Common myeloid progenitor, CD34-positive (primary cell): Measurements from ENCODE around the gene SPOCK2.

ENCODE experiments used
- CTCF ChIA-PET: fragments of 350-600 bp; sonication (Branson Sonifier 250); formaldehyde crosslinking; loops from one replicate; lab custom pipeline; 2021; ENCODE audit warnings: antibody characterized with exemption; lab: Charles Lee
- POLR2A ChIA-PET: fragments of 350-600 bp; sonication (Branson Sonifier 250); formaldehyde crosslinking; loops from one replicate; lab custom pipeline; 2021; ENCODE audit warnings: antibody characterized with exemption; lab: Charles Lee
- DNase-seq, 3 donors: peaks; one replicate each; pipeline versions ENCODE4 v3.0.0 to v3.0.0-alpha.2; 2013
- H3K27ac ChIP-seq, 2 experiments: 1 replicate in 1 of 2; 2 replicates in 1 of 2; pipeline ENCODE4 v1.7.0; 2013; ENCODE audit warnings: inconsistent platforms in 2 of 2, low read length in 2 of 2, mild to moderate bottlenecking in 2 of 2, low read depth in 1 of 2, moderate library complexity in 1 of 2; ENCODE audit not compliant: severe bottlenecking in 2 of 2, insufficient read depth in 1 of 2, poor library complexity in 1 of 2
- H3K27me3 ChIP-seq, 5 experiments: replicated peaks in 2 of 5; 1 replicate in 3 of 5; 2 replicates in 2 of 5; pipeline versions ENCODE4 v1.6.1 to v1.7.0; 2013; ENCODE audit warnings: low read length in 4 of 5, mild to moderate bottlenecking in 2 of 5, moderate library complexity in 2 of 5, inconsistent platforms in 1 of 5; ENCODE audit not compliant: insufficient read depth in 5 of 5, control insufficient read depth in 4 of 5
- H3K36me3 ChIP-seq, 4 experiments: 1 replicate in 2 of 4; 2 replicates in 2 of 4; pipeline versions ENCODE4 v1.6.1 to v1.7.0; 2013; ENCODE audit warnings: low read length in 3 of 4, control low read depth in 1 of 4, mild to moderate bottlenecking in 1 of 4; ENCODE audit not compliant: control insufficient read depth in 4 of 4, insufficient read depth in 4 of 4
- H3K4me1 ChIP-seq, 4 experiments: 1 replicate in 3 of 4; 2 replicates in 1 of 4; pipeline versions ENCODE4 v1.6.1 to v1.7.1; 2013; ENCODE audit warnings: low read length in 3 of 4, mild to moderate bottlenecking in 3 of 4, control low read depth in 1 of 4, inconsistent platforms in 1 of 4, moderate library complexity in 1 of 4; ENCODE audit not compliant: control insufficient read depth in 4 of 4, insufficient read depth in 4 of 4; ENCODE audit errors: control extremely low read depth in 1 of 4
- H3K4me3 ChIP-seq, 7 experiments: 1 replicate in 4 of 7; 2 replicates in 3 of 7; pipeline versions ENCODE4 v1.5.1 to v1.7.0; 2013; ENCODE audit warnings: mild to moderate bottlenecking in 7 of 7, low read length in 6 of 7, moderate library complexity in 6 of 7, inconsistent platforms in 2 of 7, low read depth in 2 of 7, control low read depth in 1 of 7; ENCODE audit not compliant: insufficient read depth in 4 of 7, control insufficient read depth in 1 of 7; ENCODE audit errors: extremely low read depth in 1 of 7
- H3K9me3 ChIP-seq, 5 experiments: 1 replicate in 4 of 5; 2 replicates in 1 of 5; pipeline versions ENCODE4 v1.6.1 to v1.7.1; 2013; ENCODE audit warnings: low read length in 4 of 5, mild to moderate bottlenecking in 2 of 5, inconsistent platforms in 1 of 5, low read depth in 1 of 5, moderate library complexity in 1 of 5; ENCODE audit not compliant: control insufficient read depth in 4 of 5, insufficient read depth in 2 of 5; ENCODE audit errors: control extremely low read depth in 1 of 5
- WGBS: methylation state at CpG from one replicate; pipeline ENCODE4 v1.1.5; 2013; ENCODE audit not compliant: insufficient coverage; 5-methylcytosine and 5-hydroxymethylcytosine counted together

SPOCK2 gene

GRCh38 chr10:72089618-72090017 is 1.3 kb upstream of the SPOCK2 start:
- 100% methylated on average over 5 of the region's 6 CpGs for WGBS
- Histone ChIP-seq H3K9me3 (no peaks in the 10 kb centered on the region), H3K4me3 (no peak overlapping the region), H3K27ac (no peak overlapping the region), H3K4me1 (peaks cover 0 to 37% (median 32%) of the 10 kb centered on the region in 4 experiments), H3K27me3 (peaks cover 0 to 34% (median 8%) of the 10 kb centered on the region in 5 experiments), H3K36me3 (peaks cover 0 to 3% (median 0%) of the 10 kb centered on the region in 4 experiments)
- no peak for DNase-seq
- CTCF ChIA-PET, result interaction anchor here (0.9 to 1.2 kb wide), 5 partner anchors 10 to 41 kb away, joined by 3 to 4 read pairs (median 3); no protein-coding TSS in a partner anchor
- POLR2A ChIA-PET, result no interaction called here

DNA sequence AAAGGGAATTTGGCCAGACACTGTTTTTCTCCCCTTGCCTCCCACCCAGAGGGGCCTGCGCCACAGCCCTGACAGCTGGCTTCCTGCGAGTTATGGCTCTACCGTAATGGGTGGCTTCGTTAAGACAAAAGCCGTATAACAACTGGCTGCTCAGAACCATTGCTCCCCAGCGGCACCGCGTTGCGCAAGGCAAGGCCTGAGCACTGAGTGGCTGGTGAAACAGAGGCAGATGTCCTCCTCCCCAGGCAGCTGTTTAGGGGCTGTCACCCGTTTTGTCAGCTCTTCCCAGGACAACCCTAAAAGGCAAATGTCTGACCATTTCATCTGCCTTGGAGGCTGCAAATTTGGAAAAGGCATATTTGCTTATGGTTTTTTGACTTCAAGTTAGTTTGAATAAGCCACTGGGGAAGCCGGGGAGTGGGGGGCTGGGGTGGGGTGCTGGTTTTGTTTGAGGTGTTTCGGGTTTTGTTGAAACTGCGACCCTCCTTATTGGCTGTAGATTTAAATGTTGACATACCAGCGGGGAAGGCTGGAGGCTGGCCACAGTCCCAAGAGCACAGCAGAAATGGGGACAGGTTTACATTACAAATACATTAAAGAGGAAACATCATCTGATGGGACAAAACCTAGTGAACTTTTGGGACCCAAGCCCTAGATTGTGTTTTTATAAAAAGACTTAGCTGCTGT is 681 bp upstream of the SPOCK2 start:
- Histone ChIP-seq H3K4me1 (peaks cover 0 to 37% (median 32%) of the 10 kb centered on the region in 4 experiments), H3K27me3 (peaks cover 0 to 34% (median 8%) of the 10 kb centered on the region in 5 experiments), H3K9me3 (no peaks in the 10 kb centered on the region), H3K36me3 (peaks cover 0 to 3% (median 0%) of the 10 kb centered on the region in 4 experiments), H3K27ac (no peak overlapping the region), H3K4me3 (peak overlapping the region in 6 of 7 experiments; percentile 5 to 78 (median 68))
- CTCF ChIA-PET, result interaction anchor here (0.9 to 1.2 kb wide), 5 partner anchors 10 to 46 kb away, joined by 3 to 4 read pairs (median 3); no protein-coding TSS in a partner anchor
- peak in 2 of 3 donors; percentile 49 to 62 for DNase-seq
- POLR2A ChIA-PET, result interaction anchor here (0.6 kb wide), 1 partner anchor 46 kb away, joined by 3 read pairs; no protein-coding TSS in a partner anchor
- WGBS, result 27% methylated on average over 12 of the region's 14 CpGs

- Histone ChIP-seq H3K27me3 (peaks cover 0 to 34% (median 8%) of the 10 kb centered on the region in 5 experiments), H3K27ac (no peak overlapping the region), H3K36me3 (no peaks in the 10 kb centered on the region), H3K9me3 (no peaks in the 10 kb centered on the region), H3K4me1 (peaks cover 0 to 37% (median 32%) of the 10 kb centered on the region in 4 experiments), H3K4me3 (peak overlapping the region; percentile 25 to 78 (median 66))
- DNase-seq, result peak in 2 of 3 donors; percentile 40 to 61
- under 1% methylated on average over 38 of the region's 50 CpGs for WGBS
- POLR2A ChIA-PET, result no interaction called here
- CTCF ChIA-PET, result interaction anchor here (1.1 to 1.3 kb wide), 2 partner anchors 26 to 44 kb away, joined by 3 to 5 read pairs; no protein-coding TSS in a partner anchor
Observed at GRCh38 chr10:72087392-72087968, 871 bp downstream of the SPOCK2 start.

GRCh38 chr10:72086466-72087391 is 1.6 kb downstream of the SPOCK2 start:
- Histone ChIP-seq H3K4me1 (peaks cover 0 to 37% (median 32%) of the 10 kb centered on the region in 4 experiments), H3K27ac (no peak overlapping the region)
- 38% methylated on average over 54 of the region's 61 CpGs for WGBS

DNA sequence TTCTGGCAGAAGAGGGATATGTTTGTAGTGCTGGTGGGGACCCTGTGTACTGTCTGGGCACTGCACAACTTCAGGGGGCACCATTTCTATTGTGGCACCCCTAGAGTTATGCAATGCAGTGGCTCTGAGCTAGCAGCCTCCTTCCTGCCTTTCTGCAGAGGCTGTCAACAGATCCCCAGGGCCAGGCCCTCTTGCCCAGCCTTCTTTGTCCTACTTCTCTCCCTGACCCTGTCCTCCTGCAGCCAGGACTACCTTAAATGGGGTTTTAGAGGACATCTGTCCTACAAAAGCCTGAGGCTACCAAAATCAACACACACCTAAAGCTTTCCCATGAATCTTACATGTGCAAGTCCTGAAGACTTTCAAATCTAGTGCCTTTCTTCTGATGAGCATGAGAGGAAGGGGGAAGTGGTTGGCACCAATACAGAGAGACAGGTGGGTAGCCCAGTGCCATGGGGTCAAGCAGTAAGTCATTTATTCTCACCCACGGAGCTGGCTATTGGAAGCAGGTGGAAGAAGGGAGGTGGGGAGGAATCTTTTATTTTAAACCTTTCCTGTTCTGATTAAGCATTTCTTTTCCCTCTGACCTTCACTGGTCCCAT is 2.4 kb downstream of the SPOCK2 start:
- peaks cover 0 to 34% (median 8%) of the 10 kb centered on the region in 5 experiments for H3K27me3 ChIP-seq
- ChIA-PET CTCF (interaction anchor here (0.8 to 1.5 kb wide), 2 partner anchors 9 to 16 kb away, joined by 3 to 5 read pairs; no protein-coding TSS in a partner anchor), POLR2A (no interaction called here)
- DNase-seq, result peak in 1 of 3 donors; percentile 26
- WGBS, result no CpG with 5 or more reads among the region's 1 CpG
- H3K27ac ChIP-seq, result no peak overlapping the region
- H3K9me3 ChIP-seq, result no peaks in the 10 kb centered on the region
- peaks cover 0 to 37% (median 32%) of the 10 kb centered on the region in 4 experiments for H3K4me1 ChIP-seq
- H3K36me3 ChIP-seq, result no peaks in the 10 kb centered on the region
- no peak overlapping the region for H3K4me3 ChIP-seq

More at GRCh38 chr10:72086466-72087391, 1.6 kb downstream of the SPOCK2 start:
- ChIA-PET POLR2A (no interaction called here), CTCF (interaction anchor here (0.8 to 1.5 kb wide), 3 partner anchors 9 to 27 kb away, joined by 3 to 5 read pairs (median 5); no protein-coding TSS in a partner anchor)
- DNase-seq, result peak; percentile 16 to 74 (median 58)
- H3K9me3 ChIP-seq, result no peaks in the 10 kb centered on the region
- peaks cover 0 to 34% (median 8%) of the 10 kb centered on the region in 5 experiments for H3K27me3 ChIP-seq
- H3K4me3 ChIP-seq, result peak overlapping the region; percentile 25 to 78 (median 66)
- H3K36me3 ChIP-seq, result no peaks in the 10 kb centered on the region

DNA sequence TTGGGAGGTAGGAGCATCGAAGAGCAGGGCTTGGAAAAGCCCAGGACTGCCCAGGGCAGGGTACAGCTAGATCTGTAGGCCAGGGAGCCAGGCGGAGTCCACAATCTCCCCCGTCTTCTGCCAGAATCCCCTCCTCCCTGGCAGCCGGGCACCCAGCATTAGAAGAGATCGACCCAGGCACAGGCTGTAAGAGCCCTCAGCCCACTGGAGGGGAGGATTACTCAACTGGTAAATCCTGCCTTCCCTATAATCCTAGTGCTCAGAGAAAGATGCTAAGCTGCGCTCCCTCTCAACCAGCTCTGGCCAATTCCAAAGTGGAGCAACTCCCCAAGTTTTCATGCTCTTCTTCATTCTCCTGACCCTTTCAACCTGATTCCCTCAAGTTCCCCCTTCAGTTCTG is 3.2 kb downstream of the SPOCK2 start:
- Histone ChIP-seq H3K9me3 (no peaks in the 10 kb centered on the region), H3K36me3 (no peaks in the 10 kb centered on the region), H3K27ac (no peak overlapping the region), H3K4me1 (peaks cover 0 to 37% (median 32%) of the 10 kb centered on the region in 4 experiments), H3K27me3 (peaks cover 0 to 29% (median 8%) of the 10 kb centered on the region in 5 experiments), H3K4me3 (no peak overlapping the region)
- POLR2A ChIA-PET, result no interaction called here
- CTCF ChIA-PET, result interaction anchor here (0.6 to 1.5 kb wide), 4 partner anchors 9 to 1260 kb away, joined by 3 to 5 read pairs (median 4); no protein-coding TSS in a partner anchor
- DNase-seq, result no peak
- 98% methylated on average over 4 of the region's 6 CpGs for WGBS
